NCI-H1417 treated with DMSO at 0.1 percent for 48 hours (cell line): ENCODE results near the gene TMEM41A.

ENCODE experiments used
- DNase-seq: peaks from one replicate; lab custom pipeline; 2025; lab: John Stamatoyannopoulos, UW

Gene TMEM41A

GRCh38 chr3:185498503-185499396, at the start of gene TMEM41A:
TSS of gene TMEM41A (minus strand) at chr3:185499035. CDS start at chr3:185498961, 74 bp downstream.
- DNase-seq: peak; percentile 78

- DNase-seq: no peak
These were observed 41.9 kb upstream of the TMEM41A start for GRCh38 chr3:185540695-185541094.

- DNase-seq: no peak
These were observed 41.1 kb upstream of the TMEM41A start for GRCh38 chr3:185539934-185540333.

GRCh38 chr3:185537369-185537970, 38.6 kb upstream of the TMEM41A start:
- no peak for DNase-seq

- no peak for DNase-seq
These were observed 35.7 kb upstream of the TMEM41A start for GRCh38 chr3:185534511-185534910.

- DNase-seq: no peak
These were observed 34.1 kb upstream of the TMEM41A start for GRCh38 chr3:185532901-185533300.

GRCh38 chr3:185530856-185531255, 32.0 kb upstream of the TMEM41A start:
- no peak for DNase-seq

GRCh38 chr3:185528532-185528931, 29.7 kb upstream of the TMEM41A start:
- DNase-seq: no peak

GRCh38 chr3:185527364-185527763, 28.5 kb upstream of the TMEM41A start:
- no peak for DNase-seq

- no peak for DNase-seq
These were observed 27.6 kb upstream of the TMEM41A start for GRCh38 chr3:185526349-185526951.

- DNase-seq: no peak
These were observed 22.7 kb upstream of the TMEM41A start for GRCh38 chr3:185521349-185522138.

GRCh38 chr3:185519021-185519420, 20.2 kb upstream of the TMEM41A start:
- DNase-seq: no peak

GRCh38 chr3:185517387-185518130, 18.7 kb upstream of the TMEM41A start:
- DNase-seq: no peak

- DNase-seq: no peak
These were observed 12.9 kb upstream of the TMEM41A start for GRCh38 chr3:185511711-185512110.

- no peak for DNase-seq
These were observed 9.6 kb upstream of the TMEM41A start for GRCh38 chr3:185508335-185508991.

- no peak for DNase-seq
These were observed 9.0 kb upstream of the TMEM41A start for GRCh38 chr3:185507883-185508282.

- DNase-seq: no peak
These were observed 5.8 kb upstream of the TMEM41A start for GRCh38 chr3:185504636-185505035.

GRCh38 chr3:185503521-185503920, 4.7 kb upstream of the TMEM41A start:
- no peak for DNase-seq

- DNase-seq: no peak
These were observed 4.2 kb upstream of the TMEM41A start for GRCh38 chr3:185502987-185503386.

- no peak for DNase-seq
These were observed 8.6 kb downstream of the TMEM41A start for GRCh38 chr3:185490241-185490640.

- DNase-seq: no peak
These were observed 9.4 kb downstream of the TMEM41A start for GRCh38 chr3:185489462-185489861.
